GM21526 (cell line): ENCODE measurements around the gene GRM8.
"Not testable (repeated sequence)": the region's sequence is repeated elsewhere in the genome, so short reads cannot be mapped to it uniquely, and the experiment has no call there.

ENCODE experiments used
- ATAC-seq: cut with Tn5 transposase; IDR thresholded peaks from one replicate; pipeline ENCODE4 v1.9.1; 2021; ENCODE audit warnings: moderate library complexity; ENCODE audit not compliant: unreplicated experiment, low FRiP score

The GRM8 gene

DNA sequence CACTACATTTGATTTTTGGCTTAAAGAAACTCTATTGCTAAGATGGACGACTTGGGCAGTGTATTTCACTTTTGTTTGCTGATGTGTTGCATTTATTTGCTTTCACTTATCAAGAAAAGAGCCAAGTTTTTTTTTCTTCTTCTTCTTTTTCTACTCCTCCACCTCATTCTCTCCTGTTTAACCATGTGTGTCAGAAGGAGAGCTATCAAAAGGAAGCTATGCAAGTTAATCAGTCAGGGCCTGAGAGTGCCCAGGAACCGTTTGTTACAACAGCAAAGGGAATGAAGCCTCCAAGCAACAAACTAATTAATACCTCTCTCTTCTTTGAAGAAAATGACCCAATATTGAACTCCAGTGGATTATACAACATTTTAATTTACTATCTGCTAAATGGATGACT is 299.3 kb downstream of the GRM8 start:
- ATAC-seq = no peak

DNA sequence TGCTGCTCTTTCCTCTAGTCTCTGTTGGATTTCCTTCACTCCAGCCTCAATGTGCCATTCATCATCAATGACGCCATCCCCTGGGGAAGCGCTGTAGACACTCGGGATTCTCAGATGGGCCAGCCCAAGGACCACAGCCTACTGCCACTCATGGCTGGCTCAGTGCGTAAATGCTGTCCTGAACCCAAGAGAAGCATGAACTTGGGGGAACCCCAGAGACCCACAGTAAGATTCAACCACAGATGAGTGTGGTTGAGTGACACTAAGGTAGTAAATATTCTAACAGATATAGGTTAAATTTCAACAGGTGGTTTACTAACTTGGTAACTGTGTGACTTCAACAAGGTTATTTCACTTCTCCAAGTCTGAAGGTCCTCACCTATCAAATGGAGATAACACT is 304.1 kb downstream of the GRM8 start:
- no peak for ATAC-seq

DNA sequence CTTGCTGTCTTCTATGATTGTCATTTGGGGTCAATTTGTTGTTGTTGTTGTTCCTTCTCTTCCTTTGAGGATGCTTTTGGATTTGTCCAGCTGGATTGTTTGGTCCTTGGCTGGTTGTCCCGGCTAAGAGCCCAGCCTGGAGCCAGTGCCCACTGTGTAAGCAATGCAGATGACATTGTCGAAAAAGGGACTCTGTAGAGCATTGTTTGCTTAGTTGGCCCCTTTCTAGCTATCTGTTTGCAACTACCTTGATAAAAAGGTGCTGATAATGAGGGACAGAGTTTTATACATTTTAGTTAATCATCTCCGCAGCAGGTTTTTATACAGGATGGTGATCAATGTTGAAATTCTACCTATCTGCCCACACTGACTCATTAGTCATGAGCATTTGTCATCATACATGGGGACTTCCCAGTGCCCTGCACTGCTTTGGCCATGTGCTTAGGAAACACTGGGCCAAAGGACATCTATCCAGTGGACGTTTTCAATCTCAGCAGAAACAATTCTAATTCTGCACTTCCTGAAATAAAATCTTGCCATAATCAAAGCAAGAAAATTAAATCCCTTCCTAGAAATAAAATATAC is 311.9 kb downstream of the GRM8 start:
- no peak for ATAC-seq

DNA sequence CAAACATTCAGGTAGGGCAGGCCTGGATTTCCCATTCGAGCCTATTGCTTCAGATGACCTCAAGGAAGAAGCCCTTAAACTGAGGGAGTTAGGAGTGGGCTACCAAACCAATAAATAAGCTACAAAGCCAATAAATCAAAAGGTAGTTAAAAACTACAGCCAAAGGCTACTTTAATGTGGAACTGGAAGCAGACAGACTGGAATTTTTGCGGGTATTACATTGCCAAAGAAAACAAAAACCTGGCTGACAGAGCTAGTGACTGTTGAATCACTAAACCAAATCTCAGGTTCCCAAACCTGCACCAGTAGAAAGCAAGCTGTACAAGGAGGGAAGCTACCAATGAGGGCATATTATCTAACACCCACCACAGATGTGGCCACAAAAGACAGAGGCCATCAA is 315.6 kb downstream of the GRM8 start:
- ATAC-seq = no peak

GRCh38 chr7:126931581-126931980 is 321.2 kb downstream of the GRM8 start:
- no peak for ATAC-seq

DNA sequence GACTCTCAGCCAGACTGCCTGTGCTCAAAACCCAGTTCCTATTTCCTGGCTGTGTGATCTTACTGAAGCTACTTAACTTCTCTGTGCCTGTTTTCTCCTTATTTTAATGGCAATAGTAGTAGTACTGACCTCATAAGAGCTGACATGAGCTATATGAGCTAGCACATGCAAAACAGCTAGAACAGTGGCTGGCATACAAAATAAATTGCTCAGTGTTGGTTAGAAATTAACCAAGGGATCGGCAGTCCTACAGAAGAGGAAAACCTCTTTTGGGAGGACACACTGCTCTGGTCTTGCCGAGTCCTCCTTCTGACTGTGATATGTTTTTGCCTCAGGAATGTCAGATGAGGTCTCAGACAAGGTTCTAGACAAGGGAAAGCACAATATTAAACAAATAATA is 322.6 kb downstream of the GRM8 start:
- ATAC-seq = no peak

GRCh38 chr7:126924477-126924876 is 328.3 kb downstream of the GRM8 start:
- no peak for ATAC-seq

DNA sequence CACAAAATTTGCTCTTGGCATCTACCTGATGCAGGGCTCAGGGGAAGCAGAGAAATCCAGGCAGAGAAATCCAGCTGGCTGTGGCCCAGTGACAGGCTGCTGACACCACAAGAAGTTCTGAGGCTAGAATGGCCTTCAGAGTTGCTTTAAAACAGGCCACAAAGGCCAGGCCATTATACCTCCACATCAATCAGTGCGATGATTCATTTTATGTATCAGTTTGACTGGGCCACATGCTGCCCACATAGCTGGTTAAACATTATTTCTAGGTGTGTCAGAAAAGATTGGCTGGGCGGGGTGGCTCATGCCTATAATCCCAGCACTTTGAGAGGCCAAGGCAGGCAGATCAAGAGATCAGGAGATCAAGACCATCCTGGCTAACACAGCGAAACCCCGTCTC is 341.1 kb downstream of the GRM8 start:
- ATAC-seq = not testable (repeated sequence)

GRCh38 chr7:126908564-126908963 is 344.2 kb downstream of the GRM8 start:
- not testable (repeated sequence) for ATAC-seq

DNA sequence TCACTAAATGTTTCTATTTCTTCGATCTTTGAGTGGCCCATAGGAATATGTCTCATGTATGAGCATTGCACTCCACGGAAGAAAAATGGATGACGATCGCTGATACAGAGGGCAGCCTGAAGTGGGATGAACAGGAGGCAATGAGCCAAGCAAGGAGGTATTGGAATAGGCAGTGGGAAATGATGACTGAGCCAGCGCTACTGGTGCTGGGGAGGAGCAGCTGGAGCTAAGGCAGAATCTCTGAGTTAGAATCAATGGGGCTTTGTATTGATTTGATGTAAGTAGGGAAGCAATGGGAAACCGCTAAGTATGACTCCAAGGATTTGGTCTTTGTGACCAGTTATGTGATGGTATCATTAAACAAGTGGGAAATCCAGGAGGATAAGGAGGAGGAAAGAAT is 345.1 kb downstream of the GRM8 start:
- ATAC-seq = not testable (repeated sequence)

- ATAC-seq = not testable (repeated sequence)
Observed at GRCh38 chr7:126905255-126905654, 347.5 kb downstream of the GRM8 start.

GRCh38 chr7:126901041-126901765 is 351.5 kb downstream of the GRM8 start:
- not testable (repeated sequence) for ATAC-seq

DNA sequence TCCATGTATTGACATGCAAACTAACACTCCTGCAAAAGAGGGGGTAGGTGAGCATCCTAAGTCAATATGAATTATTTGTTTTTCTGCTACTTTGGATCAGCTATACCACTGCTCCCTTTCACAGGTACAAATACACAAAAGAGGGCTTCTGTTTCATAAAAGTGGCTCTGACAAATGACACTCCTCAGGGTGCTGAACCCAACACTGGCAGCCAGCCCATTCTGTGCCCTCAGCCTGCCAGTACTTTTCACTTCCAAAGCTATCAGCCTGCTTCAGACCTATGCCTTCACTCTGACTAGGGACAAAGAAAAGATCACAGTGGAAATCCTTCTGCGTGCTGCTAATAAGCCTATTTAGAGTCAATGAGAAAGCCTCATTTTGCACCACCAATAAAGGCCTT is 364.8 kb downstream of the GRM8 start:
- ATAC-seq = not testable (repeated sequence)

DNA sequence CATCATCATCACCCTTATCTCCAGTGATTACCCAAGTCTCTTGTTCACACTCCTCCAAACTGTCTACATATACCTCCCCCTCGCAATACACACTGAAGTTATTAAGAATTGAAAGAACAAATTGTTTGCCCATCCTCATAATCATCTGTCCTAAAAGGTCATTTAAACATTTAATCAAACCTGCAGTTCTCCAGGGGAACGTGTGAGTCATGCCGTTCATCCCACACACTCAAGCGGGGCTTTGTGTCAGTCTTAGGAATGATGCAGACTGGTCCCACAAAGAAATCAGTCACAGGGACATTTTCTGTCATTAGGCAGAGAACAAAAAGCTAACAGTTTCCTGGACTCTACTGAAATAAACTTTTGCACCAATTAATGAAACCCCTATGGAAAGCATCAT is 365.2 kb downstream of the GRM8 start:
- ATAC-seq = not testable (repeated sequence)

DNA sequence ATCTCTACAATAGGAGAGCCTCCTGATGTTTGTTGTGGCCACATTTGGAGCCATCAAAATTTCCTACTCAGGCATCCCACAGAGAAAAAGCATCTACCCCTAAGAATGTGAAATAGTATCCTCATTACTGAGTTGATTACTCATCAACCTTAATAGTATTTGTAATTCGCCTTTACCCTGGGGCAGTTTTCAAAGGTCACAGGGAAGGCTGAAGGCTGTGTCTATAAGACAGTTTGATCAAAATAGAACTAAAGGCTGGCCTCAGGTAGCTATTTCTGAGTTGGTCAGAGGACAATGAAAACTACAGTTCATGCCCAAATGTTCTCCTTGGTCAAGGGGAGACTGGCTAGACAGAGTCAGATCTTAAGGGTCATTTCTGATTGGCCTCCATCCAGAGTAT is 370.0 kb downstream of the GRM8 start:
- ATAC-seq = not testable (repeated sequence)

- not testable (repeated sequence) for ATAC-seq
Observed at GRCh38 chr7:126881908-126882307, 370.8 kb downstream of the GRM8 start.

DNA sequence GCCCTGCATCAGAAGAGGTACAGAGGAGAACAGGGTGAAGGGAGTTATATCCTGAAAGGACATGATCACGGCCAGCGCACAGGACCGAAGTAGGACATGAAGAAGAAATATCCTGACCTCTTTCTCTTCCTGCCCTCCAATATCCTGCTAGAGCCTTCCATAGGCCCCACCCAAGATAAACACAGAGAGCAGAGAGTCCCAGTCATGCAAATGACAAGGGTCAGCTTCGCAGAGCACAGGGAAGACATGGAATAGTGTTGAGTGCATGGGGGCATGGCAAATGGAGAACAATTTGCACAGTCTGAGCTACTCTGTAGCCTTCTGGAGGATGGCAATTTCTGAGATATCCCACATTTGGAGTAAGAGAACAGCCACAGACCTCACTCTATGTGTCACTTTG is 371.4 kb downstream of the GRM8 start:
- ATAC-seq = no peak

DNA sequence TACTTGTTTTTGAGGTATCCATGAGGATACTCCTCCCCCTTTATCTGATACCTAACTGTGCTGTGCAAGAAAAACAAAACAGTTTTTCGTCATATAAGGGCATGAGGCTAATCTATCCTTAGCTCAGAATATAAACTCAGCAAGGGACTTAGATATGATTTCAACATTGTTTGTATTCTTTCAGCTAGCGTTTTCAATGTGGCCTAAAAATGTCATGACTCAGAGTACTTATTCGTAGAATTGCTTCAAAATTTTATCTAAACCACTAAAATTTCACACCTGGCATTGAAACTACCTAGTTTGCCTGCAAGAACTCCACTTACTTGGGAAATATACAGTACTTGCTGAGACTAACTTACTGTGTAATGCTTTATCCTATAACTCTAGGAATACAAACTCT is 376.2 kb downstream of the GRM8 start:
- not testable (repeated sequence) for ATAC-seq

- ATAC-seq = peak; percentile 83
Observed at GRCh38 chr7:126856691-126857291, 395.9 kb downstream of the GRM8 start.

DNA sequence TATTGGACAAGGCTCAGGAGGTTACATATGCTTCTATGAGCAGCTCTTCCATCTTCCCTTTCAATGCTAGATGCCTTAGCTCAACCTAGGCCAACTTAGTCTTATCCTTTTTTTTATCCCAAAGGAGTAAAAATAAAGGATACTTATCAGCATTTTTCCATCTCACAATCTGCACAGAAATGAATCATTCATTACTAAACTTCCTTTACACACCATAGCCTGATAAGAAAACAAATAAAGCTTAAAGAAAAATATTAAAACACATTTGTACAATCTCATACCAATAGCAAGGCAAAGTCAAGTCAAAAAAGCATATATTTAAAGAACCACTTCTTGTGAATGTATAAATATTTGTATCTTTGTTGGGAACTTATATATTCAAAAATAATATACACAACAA is 407.4 kb downstream of the GRM8 start:
- ATAC-seq = no peak

GRCh38 chr7:126843883-126844282 is 408.9 kb downstream of the GRM8 start:
- ATAC-seq = no peak

GRCh38 chr7:126843336-126843735 is 409.4 kb downstream of the GRM8 start:
- no peak for ATAC-seq
